ENCODE results near the gene ZFAND6.
"Not testable (repeated sequence)": the region's sequence is repeated elsewhere in the genome, so short reads cannot be mapped to it uniquely, and the experiment has no call there.

ZFAND6 gene

DNA sequence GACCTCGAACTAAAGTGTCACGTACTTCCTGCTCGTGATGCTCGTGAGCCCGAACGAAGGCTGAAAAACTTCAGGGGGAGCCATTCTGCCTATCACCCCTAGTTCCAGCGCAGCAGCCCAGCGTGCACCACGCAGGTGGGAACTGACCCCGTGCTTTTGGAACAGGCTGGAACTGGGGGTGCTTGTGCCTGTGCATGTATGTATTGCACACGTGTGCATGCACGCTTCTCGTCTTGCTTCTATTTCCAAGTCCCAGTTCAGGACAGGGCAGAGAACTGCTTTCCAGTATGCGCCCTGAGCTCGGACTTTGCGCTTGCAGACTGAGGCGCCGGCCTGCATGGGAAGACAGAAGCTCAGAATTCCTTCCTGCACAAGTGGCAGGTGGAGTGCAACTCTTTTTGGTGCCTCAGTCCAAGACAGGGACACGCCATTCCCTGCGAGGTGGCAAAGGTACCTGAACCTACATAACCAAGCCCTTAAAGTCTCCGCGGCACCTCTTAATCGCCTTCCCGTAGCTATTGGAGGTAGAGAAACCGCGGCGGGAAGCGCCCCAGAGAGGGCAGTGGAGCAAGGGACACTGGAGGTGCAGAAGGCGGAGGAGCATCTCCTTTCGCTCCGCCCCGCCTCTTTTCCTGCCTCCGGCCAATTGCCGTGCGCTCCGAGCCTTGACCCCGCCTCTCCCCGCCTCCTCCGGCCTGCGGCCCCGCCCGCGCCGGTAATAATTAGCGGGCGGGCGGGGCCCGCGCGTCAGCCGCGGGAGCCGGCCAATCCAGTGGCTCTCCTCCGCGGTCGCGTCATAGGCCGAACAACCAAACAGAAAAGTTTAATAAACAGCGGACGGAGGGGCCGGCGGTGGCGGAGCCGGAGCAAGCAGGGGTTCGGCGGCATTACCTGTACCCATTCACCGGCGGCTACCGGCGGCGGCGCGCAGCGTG is at the start of gene ZFAND6:
ZFAND6 (plus strand) TSS at position 826 of the 935 bp plus-strand sequence. CDS start 60,669 bp downstream, outside the sequence.
- in situ Hi-C loops (cut with HindIII; ENCODE audit: low sequenced_read_pairs) = no loop called here

GRCh38 chr15:80010131-80010673 is 49.3 kb upstream of the ZFAND6 start:
- in situ Hi-C loops (cut with HindIII; ENCODE audit: low sequenced_read_pairs) = no loop called here

DNA sequence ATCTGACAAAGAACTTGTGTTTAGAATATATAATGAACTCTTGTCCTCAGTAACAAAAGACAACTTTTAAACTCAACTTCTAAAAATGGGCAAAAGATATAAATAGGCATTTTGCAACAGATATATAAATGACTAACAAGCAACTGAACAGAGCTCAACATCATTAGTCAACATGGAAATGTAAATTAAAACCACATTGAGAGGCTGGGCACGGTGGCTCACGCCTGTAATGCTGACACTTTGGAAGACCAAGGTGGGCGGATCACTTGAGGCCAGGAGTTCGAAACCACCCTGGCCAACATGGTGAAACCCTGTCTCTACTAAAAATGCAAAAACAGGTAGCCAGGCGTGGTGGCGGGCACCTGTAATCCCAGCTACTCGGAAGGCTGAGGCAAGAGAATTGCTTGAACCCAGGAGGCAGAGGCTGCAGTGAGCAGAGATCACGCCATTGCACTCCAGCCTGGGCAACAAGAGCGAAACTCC is 48.4 kb upstream of the ZFAND6 start:
- in situ Hi-C loops (cut with HindIII; ENCODE audit: low sequenced_read_pairs) = not testable (repeated sequence)

DNA sequence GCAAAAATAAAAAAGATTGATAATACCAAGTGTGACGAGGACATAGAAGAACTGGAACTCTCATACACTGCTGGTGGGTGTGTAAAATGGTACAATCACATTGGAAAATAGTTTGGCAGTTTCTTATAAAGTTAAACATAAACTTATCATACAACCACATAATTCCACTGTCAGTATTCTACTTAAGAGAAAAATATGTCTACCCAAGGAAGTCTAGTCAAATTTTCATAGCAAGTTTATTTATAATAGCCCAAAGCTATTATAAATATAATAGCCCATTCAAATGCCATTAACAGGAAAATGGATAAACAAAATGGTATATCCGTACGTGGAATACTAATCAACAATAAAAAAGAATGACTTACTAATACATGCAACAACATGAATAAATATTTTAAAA is 47.9 kb upstream of the ZFAND6 start:
- in situ Hi-C loops (cut with HindIII; ENCODE audit: low sequenced_read_pairs) = no loop called here

- in situ Hi-C loops (cut with HindIII; ENCODE audit: low sequenced_read_pairs) = no loop called here
Measured at GRCh38 chr15:80012060-80012726, 47.3 kb upstream of the ZFAND6 start.

DNA sequence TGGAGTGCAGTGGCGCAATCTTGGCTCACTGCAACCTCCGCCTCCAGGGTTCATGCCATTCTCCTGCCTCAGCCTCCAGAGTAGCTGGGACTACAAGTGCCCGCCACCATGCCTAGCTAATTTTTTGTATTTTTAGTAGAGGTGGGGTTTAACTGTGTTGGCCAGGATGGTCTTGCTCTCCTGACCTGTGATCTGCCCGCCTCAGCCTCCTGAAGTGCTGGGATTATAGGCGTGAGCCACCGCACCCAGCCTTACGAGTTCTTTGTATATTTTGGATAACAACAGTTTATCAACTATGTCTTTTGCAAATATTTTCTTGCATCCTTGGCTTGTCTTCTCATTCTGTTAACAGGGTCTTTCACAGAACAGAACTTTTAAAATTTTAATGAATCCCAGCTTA is 45.3 kb upstream of the ZFAND6 start:
- in situ Hi-C loops (cut with HindIII; ENCODE audit: low sequenced_read_pairs) = not testable (repeated sequence)

DNA sequence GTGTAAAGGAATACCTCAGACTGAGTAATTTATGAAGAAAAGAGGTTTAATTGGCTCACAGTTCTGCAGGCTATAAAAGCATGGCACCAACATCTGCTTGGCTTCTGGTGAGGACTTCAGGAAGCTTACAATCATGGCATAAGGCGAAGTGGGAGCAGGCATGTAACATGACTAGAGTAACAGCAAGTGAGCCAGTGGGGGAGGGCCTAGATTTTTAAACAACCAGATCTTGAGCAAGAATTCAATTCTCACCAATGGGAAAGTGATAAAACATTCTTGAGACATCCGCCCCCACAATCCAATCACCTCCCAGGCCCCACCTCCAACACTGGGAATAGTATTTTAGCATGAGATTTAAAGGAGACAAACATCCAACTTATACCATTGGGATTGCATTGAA is 44.3 kb upstream of the ZFAND6 start:
- in situ Hi-C loops (cut with HindIII; ENCODE audit: low sequenced_read_pairs) = no loop called here

DNA sequence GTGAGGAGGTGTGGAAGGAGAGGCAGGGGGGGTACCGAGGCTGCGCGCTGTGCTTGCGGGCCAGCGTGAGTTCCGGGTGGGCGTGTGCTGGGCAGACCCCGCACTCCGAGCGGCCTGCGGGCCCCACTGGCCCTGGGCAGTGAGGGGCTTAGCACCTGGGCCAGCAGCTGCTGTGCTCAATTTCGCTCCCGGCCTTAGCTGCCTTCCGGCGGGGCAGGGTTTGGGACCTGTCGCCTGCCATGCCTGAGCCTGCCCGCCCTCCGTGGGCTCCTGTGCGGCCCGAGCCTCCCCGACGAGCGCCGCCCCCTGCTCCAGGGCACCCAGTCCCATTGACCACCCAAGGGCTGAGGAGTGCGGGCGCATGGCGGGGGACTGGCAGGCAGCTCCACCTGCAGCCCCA is 43.0 kb upstream of the ZFAND6 start:
- in situ Hi-C loops (cut with HindIII; ENCODE audit: low sequenced_read_pairs) = not testable (repeated sequence)

DNA sequence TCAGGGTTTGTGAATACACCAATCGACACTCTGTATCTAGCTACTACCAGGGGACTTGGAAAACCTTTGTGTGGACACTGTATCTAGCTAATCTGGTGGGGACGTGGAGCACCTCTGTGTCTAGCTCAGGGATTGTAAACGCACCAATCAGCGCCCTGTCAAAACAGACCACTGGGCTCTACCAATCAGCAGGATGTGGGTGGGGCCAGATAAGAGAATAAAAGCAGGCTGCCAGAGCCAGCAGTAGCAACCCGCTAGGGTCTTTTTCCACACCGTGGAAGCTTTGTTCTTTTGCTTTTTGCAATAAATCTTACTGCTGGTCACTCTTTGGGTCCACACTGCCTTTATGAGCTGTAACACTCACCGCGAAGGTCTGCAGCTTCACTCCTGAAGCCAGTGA is 42.3 kb upstream of the ZFAND6 start:
- in situ Hi-C loops (cut with HindIII; ENCODE audit: low sequenced_read_pairs) = not testable (repeated sequence)

GRCh38 chr15:80019168-80019745 is 40.2 kb upstream of the ZFAND6 start:
- in situ Hi-C loops (cut with HindIII; ENCODE audit: low sequenced_read_pairs) = no loop called here

GRCh38 chr15:80020149-80020548 is 39.3 kb upstream of the ZFAND6 start:
- in situ Hi-C loops (cut with HindIII; ENCODE audit: low sequenced_read_pairs) = not testable (repeated sequence)

- in situ Hi-C loops (cut with HindIII; ENCODE audit: low sequenced_read_pairs) = no loop called here
Measured at GRCh38 chr15:80020731-80021130, 38.7 kb upstream of the ZFAND6 start.

- in situ Hi-C loops (cut with HindIII; ENCODE audit: low sequenced_read_pairs) = no loop called here
Measured at GRCh38 chr15:80026310-80026709, 33.2 kb upstream of the ZFAND6 start.

DNA sequence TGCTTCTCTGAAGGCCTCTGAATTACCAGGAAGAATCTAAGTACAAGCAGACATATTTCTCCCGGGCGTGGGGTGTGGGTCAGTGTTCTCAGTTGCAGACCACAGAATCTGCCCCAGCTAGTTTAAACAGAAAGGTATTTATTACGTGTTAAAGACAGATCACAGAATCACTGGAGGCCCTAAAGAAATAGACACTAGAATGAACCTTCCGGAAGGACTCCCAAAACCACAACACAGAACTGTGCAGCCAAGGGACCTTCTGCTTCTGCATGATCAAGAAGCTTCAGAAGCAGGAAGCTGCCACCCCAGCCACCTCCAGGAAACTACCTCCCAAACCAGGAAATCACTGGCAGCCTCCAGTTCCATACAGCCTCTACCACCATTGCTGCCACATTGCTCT is 32.7 kb upstream of the ZFAND6 start:
- in situ Hi-C loops (cut with HindIII; ENCODE audit: low sequenced_read_pairs) = no loop called here

DNA sequence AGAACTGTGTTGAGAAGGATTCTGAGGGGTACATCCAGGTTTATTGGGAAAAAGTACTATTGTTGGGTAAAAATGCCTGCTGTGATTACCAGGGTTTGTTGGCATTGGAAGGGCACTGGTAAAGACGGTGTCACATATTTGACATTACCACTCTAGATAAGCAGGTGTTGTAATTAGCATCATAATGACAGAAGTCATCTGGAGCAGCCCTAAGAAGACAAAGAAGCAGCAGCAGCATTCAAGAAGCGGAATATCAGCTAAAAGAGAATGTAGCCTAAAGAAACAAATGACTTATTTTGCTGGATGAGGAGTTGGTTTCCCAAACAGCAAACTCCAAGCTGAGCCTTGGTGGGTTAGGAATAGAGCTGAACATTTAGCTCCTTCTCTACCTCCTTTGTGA is 30.5 kb upstream of the ZFAND6 start:
- in situ Hi-C loops (cut with HindIII; ENCODE audit: low sequenced_read_pairs) = no loop called here

- in situ Hi-C loops (cut with HindIII; ENCODE audit: low sequenced_read_pairs) = no loop called here
Measured at GRCh38 chr15:80031841-80032240, 27.6 kb upstream of the ZFAND6 start.

DNA sequence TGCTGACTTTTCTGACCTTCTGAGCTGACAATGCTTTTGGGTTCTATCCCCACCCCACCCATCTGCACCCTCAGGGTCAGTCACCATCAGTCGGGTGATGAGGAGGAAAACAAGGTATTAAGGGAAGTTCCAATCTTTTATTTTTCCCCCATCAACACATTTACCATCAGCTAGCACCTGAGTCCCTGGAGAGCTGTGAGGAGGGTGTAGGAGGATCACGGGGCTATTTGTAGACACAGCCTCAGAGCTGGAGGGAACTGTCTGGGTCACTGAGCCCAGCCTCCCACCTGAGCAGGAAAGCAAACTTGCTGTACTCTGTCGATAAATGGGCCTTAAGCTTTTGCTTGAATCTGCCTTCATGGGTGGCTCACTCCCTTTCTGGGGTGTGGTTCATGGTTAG is 24.8 kb upstream of the ZFAND6 start:
- in situ Hi-C loops (cut with HindIII; ENCODE audit: low sequenced_read_pairs) = no loop called here

GRCh38 chr15:80036071-80036470 is 23.4 kb upstream of the ZFAND6 start:
- in situ Hi-C loops (cut with HindIII; ENCODE audit: low sequenced_read_pairs) = no loop called here

DNA sequence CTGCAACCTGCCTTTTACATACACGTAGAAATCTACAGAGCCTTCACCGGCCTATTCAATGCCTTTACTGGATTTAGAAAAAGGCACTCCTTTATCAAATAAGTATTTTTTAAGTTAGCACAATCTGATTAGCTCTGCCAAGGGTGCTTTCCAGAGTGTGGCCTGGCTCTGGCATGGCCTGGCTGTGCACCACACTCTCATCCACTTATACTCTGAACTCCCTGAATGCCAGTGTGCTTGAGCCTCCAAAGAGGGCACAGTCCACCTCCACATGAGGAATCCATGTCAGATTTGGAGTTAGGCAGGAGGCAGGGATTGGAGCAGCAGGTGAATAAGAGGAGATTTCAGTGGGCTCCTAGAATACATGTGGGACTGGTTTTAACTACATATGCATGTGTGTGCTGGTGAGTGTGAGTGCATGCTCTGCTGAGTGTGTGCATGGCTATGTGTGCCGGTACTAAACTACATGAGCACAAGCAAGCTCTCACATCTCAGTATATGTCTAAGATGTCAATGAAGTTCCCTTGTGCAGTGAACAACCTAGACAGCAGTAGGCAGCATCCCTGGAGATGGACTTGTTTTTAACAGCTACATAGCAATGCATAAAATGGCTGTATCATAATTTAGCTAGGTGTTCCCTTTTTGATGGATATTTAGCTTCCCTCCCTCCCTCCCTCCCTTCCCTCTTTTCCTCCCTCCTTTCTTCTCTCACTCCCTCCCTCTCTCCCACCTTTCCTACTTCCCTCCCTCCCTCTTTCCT is 17.8 kb upstream of the ZFAND6 start:
- in situ Hi-C loops (cut with HindIII; ENCODE audit: low sequenced_read_pairs) = no loop called here

GRCh38 chr15:80042568-80042967 is 16.9 kb upstream of the ZFAND6 start:
- in situ Hi-C loops (cut with HindIII; ENCODE audit: low sequenced_read_pairs) = no loop called here

- in situ Hi-C loops (cut with HindIII; ENCODE audit: low sequenced_read_pairs) = not testable (repeated sequence)
Measured at GRCh38 chr15:80045219-80045618, 14.3 kb upstream of the ZFAND6 start.

Data from endothelial cell of hepatic sinusoid (primary cell).